Measurements from ENCODE around the gene ZNF407. TPM values are rescaled to one million over a fixed set of nuclear protein-coding genes. Genes with fewer than 3 reads are reported as not detected.
A peak's percentile ranks its signal among the peaks of the same experiment; 100 is the strongest.

The ZNF407 gene
- total RNA-seq, 1 donor from 2014 or later, result 10.6 TPM

DNA sequence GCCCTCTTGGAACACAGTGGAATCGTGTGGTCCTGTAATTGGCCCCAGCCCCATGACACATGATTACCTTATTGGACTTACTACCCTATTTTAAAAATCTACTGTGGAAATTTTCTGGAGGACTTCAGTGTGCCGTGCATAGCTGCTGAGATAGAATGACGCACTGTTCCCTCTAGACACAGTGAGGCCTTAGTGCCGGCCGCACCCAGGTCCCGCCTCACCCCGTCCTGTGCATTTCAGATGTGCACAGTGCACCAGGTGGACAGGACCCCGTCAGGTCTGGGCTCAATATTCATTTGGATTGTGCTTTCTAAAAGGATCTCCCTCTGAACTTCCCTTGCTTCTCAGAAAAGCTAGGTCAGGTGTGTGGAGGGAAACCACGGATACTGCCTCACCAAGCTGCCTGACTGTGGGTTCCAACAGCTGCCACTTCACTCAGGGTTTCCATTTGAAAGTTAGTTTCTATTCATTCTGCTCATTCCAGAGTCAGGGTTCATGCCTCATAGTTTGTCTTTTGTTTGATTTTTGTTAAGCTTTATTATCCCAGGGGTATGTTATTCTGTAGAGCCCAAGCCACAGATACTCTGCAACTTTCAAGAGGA is 455.5 kb downstream of the ZNF407 start:
- DNase-seq, result no peak
- intact Hi-C loops (cut with micrococcal nuclease), result no loop called here
- Histone ChIP-seq H3K27ac (replicated peaks) (peak overlapping the region; percentile 82), H3K27me3 (ENCODE audit: low read depth) (no peaks in the 10 kb centered on the region), H3K36me3 (no peaks in the 10 kb centered on the region), H3K4me1 (peaks cover 59% of the 10 kb centered on the region), H3K9me3 (replicated peaks) (peaks cover 9% of the 10 kb centered on the region), H3K4me3 (no peak overlapping the region)
- TF ChIP-seq CTCF (IDR thresholded peaks at IDR 0.05; ENCODE audit: borderline replicate concordance), result no peak

DNA sequence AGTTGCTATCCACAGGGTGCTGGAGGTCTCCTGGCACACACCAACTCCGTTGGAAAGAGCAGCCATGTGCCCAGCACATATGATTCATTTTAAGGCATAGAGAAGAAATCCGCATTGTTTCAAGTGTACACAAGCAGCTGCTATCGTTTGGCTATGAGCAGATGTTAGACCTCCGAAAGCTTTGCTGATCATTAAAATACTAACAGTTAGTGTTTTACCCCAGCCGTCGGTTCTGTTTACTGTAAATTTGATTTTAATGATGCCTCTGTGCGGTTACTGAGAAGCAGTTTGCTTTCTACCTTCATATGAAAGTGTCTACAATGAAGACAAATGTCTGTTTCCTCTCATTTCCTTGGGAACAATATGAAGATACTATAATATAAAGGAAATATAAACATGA is 456.4 kb downstream of the ZNF407 start:
- intact Hi-C loops (cut with micrococcal nuclease), result no loop called here
- no peak overlapping the region for H3K27ac ChIP-seq (replicated peaks)
- H3K4me1 ChIP-seq, result peaks cover 50% of the 10 kb centered on the region
- no peaks in the 10 kb centered on the region for H3K36me3 ChIP-seq
- H3K9me3 ChIP-seq (replicated peaks), result peaks cover 9% of the 10 kb centered on the region
- no peak overlapping the region for H3K4me3 ChIP-seq
- no peaks in the 10 kb centered on the region for H3K27me3 ChIP-seq (ENCODE audit: low read depth)
- no peak for TF ChIP-seq CTCF (IDR thresholded peaks at IDR 0.05; ENCODE audit: borderline replicate concordance)
- no peak for DNase-seq

DNA sequence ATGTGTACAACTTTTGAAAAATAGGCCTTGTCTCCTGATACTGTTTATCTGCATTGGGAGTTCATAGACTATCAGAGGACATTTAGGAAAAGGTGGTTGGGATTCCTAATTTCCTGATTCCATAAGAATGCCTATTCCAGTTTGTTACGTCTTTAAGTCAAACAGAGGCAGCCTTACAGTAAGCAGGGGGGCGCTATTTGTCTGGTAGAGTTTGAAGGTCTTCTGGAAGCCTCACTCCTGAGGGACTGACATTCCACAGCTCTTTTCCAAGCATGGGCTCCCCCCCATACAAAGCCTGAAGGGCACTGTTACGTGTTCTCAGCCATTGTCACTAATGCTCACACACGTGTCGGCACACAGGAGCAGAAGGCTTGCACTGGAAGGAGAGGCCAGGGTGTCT is 456.9 kb downstream of the ZNF407 start:
- H3K4me3 ChIP-seq, result no peak overlapping the region
- intact Hi-C loops (cut with micrococcal nuclease), result no loop called here
- H3K36me3 ChIP-seq, result peaks cover 3% of the 10 kb centered on the region
- no peaks in the 10 kb centered on the region for H3K27me3 ChIP-seq (ENCODE audit: low read depth)
- peaks cover 44% of the 10 kb centered on the region for H3K4me1 ChIP-seq
- H3K9me3 ChIP-seq (replicated peaks), result peaks cover 9% of the 10 kb centered on the region
- H3K27ac ChIP-seq (replicated peaks), result no peak overlapping the region
- TF ChIP-seq CTCF (IDR thresholded peaks at IDR 0.05; ENCODE audit: borderline replicate concordance), result no peak
- no peak for DNase-seq

DNA sequence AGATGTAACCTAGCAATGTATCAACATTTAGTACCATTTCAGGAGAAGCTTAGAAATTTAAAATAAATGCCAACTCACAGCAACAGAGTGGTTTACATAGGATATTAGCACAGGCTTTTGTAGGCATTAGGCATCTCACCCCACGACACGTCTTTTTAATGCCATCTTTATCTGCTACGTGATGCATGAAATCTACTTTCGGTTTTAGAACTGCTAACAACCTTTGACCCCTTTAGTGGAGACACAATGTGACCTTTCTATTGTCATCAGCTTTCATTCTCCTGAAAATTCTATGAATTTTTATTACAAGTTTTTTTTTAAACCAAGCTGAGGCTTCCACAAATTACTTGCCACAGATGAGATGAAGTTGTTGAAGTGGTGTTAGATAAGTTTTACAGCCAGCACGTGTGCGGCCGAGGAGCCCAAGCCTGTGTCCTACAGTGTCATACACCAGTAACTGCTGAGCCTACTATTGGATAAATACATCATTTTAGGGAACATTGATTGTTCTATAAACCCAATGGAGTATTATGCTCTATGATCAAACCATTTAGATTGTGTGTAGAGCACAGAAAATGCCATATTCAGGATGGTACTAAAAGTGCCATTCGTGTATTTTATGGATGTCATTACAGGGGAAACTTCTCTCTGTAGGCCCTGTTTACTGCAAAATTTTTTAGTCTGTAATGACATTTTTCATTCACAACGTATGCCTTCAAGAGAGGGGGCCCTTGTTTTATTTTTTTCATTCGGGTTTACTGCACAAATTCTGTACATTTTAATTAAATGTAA is 459.7 kb downstream of the ZNF407 start:
- H3K27me3 ChIP-seq (ENCODE audit: low read depth), result no peaks in the 10 kb centered on the region
- H3K36me3 ChIP-seq, result peaks cover 14% of the 10 kb centered on the region
- H3K4me3 ChIP-seq, result peak overlapping the region; percentile 5
- H3K27ac ChIP-seq (replicated peaks), result peak overlapping the region; percentile 21
- DNase-seq, result no peak
- H3K9me3 ChIP-seq (replicated peaks), result no peaks in the 10 kb centered on the region
- TF ChIP-seq CTCF (IDR thresholded peaks at IDR 0.05; ENCODE audit: borderline replicate concordance), result no peak
- intact Hi-C loops (cut with micrococcal nuclease), result no loop called here
- peaks cover 23% of the 10 kb centered on the region for H3K4me1 ChIP-seq

DNA sequence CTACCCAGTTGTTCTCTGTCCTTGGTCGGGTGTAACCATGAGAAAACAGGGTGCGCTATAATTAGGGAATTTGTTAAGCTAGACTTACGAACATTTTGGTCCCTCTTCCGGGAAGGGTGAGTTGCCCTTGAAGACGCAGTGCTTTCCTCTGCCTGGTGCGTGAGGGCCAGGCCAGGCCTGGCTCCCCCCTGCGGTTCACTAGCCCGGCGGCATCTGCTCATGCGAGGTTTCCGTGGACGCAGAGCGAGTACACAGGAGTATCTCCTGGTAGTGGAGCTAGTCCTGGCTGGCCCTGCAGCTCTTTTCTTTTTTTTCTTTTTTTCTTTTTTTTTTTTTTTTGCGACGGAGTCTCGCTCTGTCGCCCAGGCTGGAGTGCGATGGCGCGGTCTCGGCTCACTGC is 462.5 kb downstream of the ZNF407 start:
- Histone ChIP-seq H3K9me3 (replicated peaks) (no peaks in the 10 kb centered on the region), H3K36me3 (peaks cover 39% of the 10 kb centered on the region), H3K27ac (replicated peaks) (no peak overlapping the region), H3K4me1 (peaks cover 15% of the 10 kb centered on the region), H3K27me3 (ENCODE audit: low read depth) (no peaks in the 10 kb centered on the region), H3K4me3 (no peak overlapping the region)
- intact Hi-C loops (cut with micrococcal nuclease), result no loop called here
- TF ChIP-seq CTCF (IDR thresholded peaks at IDR 0.05; ENCODE audit: borderline replicate concordance), result no peak
- DNase-seq, result no peak
